SK-N-MC (cell line): ENCODE results near the gene C9orf78.

ENCODE experiments used
- EZH2 ChIP-seq: fragments of 200-600 bp; sonication (generic); IDR thresholded peaks from one replicate; pipeline ENCODE4 v1.6.1; 2017; ENCODE audit warnings: antibody characterized with exemption
- FOXP2 ChIP-seq: optimal IDR thresholded peaks from 2 replicates; pipeline ENCODE3; 2011; ENCODE audit warnings: mild to moderate bottlenecking, moderate library complexity; ENCODE audit not compliant: insufficient read depth; ENCODE audit errors: extremely low read length, control extremely low read depth
- POLR2AphosphoS5 ChIP-seq: IDR thresholded peaks from 2 replicates; pipeline ENCODE4 v1.6.1; 2012; ENCODE audit warnings: mild to moderate bottlenecking, low read depth, low read length, borderline replicate concordance

- TF ChIP-seq EZH2: no peak
- TF ChIP-seq POLR2AphosphoS5: no peak
- TF ChIP-seq FOXP2: no peak
Measured at GRCh38 chr9:129865668-129866320, 30.7 kb upstream of the C9orf78 start.
